Ramos (cell line): Measurements from ENCODE around the gene PCYT1A.
"Not testable (repeated sequence)": the region's sequence is repeated elsewhere in the genome, so short reads cannot be mapped to it uniquely, and the experiment has no call there.

ENCODE experiments used
- in situ Hi-C: fragments of 300-500 bp; cut with MboI; formaldehyde crosslinking; loops from one replicate; pipeline ENCODE4 v1.14.3; 2022; ENCODE audit warnings: low sequenced_read_pairs; ENCODE audit not compliant: unreplicated experiment

The PCYT1A gene

GRCh38 chr3:196197524-196197923, 90.0 kb downstream of the PCYT1A start:
- in situ Hi-C loops = no loop called here

GRCh38 chr3:196195664-196196265, 91.8 kb downstream of the PCYT1A start:
- in situ Hi-C loops = no loop called here

- in situ Hi-C loops = loop anchor here (5.0 kb wide), 1 partner anchor 172 kb away; no protein-coding TSS in a partner anchor
These were observed 93.0 kb downstream of the PCYT1A start for GRCh38 chr3:196194542-196194915.

GRCh38 chr3:196193736-196194541, 93.6 kb downstream of the PCYT1A start:
- in situ Hi-C loops = loop anchor here (5.0 kb wide), 1 partner anchor 172 kb away; no protein-coding TSS in a partner anchor

GRCh38 chr3:196193133-196193735, 94.3 kb downstream of the PCYT1A start:
- in situ Hi-C loops = loop anchor here (5.0 kb wide), 1 partner anchor 171 kb away; no protein-coding TSS in a partner anchor

GRCh38 chr3:196192524-196193051, 94.9 kb downstream of the PCYT1A start:
- in situ Hi-C loops = loop anchor here (5.0 kb wide), 1 partner anchor 170 kb away; no protein-coding TSS in a partner anchor

GRCh38 chr3:196192036-196192523, 95.4 kb downstream of the PCYT1A start:
- in situ Hi-C loops = loop anchor here (5.0 kb wide), 1 partner anchor 170 kb away; no protein-coding TSS in a partner anchor

GRCh38 chr3:196189566-196190347, 97.8 kb downstream of the PCYT1A start:
- in situ Hi-C loops = loop anchor here (5.0 kb wide), 2 partner anchors 117 to 167 kb away; no protein-coding TSS in a partner anchor

- in situ Hi-C loops = loop anchor here (5.0 kb wide), 1 partner anchor 115 kb away; no protein-coding TSS in a partner anchor
These were observed 100.6 kb downstream of the PCYT1A start for GRCh38 chr3:196186651-196187573.

GRCh38 chr3:196184881-196185280, 102.6 kb downstream of the PCYT1A start:
- in situ Hi-C loops = loop anchor here (5.0 kb wide), 1 partner anchor 113 kb away; no protein-coding TSS in a partner anchor

GRCh38 chr3:196184169-196184432, 103.4 kb downstream of the PCYT1A start:
- in situ Hi-C loops = not testable (repeated sequence)

- in situ Hi-C loops = no loop called here
These were observed 106.4 kb downstream of the PCYT1A start for GRCh38 chr3:196181127-196181546.

GRCh38 chr3:196180346-196180745, 107.2 kb downstream of the PCYT1A start:
- in situ Hi-C loops = no loop called here
